ENCODE results near the gene KCNJ5.

Gene KCNJ5

DNA sequence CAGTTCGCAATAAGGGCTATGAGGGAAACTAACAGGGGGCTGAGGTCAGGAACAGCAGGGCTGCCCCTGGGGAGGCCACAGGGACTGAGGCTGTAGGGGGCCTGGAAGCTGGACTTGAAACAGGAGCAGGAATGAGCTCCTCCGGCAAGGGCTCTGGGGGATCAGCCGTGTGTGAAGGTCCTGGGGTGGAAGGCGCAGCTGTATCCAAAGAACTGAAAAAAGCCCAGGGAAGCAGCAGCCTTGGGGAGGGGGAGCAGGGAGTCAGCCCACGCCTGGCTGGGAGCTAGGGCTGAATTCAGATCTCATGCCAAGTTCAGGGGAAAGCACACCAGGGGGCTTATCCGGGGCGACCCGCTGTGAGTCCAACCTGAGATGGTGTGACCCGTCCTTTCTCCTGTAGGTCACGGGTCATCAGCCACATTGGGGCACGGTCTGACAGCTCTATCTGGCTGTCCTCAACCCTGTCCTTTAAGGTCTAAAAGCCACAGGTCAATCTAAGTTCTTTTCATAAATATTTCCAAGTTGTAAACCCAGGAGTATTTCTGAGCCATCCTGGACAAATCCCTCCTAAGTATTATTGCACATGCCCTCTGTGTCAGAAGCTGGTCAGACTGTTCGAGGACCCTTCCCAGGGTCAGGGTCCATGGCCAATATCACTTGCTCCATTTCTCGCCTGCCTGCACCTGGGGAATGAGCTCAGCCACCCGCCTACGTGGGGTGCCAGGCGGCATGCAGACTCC lies 33.5 kb downstream of the KCNJ5 start:
- Histone ChIP-seq H3K27me3 (ENCODE audit: insufficient read depth, low read length) (peaks cover 4% of the 10 kb centered on the region; the same call in 1 of the 2 replicates), H3K4me2 (ENCODE audit: low read length) (no peak overlapping the region), H3K9ac (ENCODE audit: low read length) (no peak overlapping the region), H3K27ac (ENCODE audit: low read depth, low read length, poor library complexity, severe bottlenecking) (no peak overlapping the region), H3K4me1 (ENCODE audit: insufficient read depth, low read length, severe bottlenecking) (peaks cover 5% of the 10 kb centered on the region), H3K9me2 (ENCODE audit: low read depth, low read length) (no peaks in the 10 kb centered on the region), H3K79me2 (ENCODE audit: insufficient read depth, low read length) (no peaks in the 10 kb centered on the region), H4K20me1 (ENCODE audit: insufficient read depth, low read length) (no peaks in the 10 kb centered on the region), H2AFZ (ENCODE audit: low read length) (no peak overlapping the region), H3F3A (ENCODE audit: insufficient read depth, low read length) (no peaks in the 10 kb centered on the region), H3K9me3 (ENCODE audit: low read length) (no peaks in the 10 kb centered on the region), H3K4me3 (ENCODE audit: low read depth, low read length, poor library complexity, severe bottlenecking) (no peak overlapping the region), H3K36me3 (ENCODE audit: insufficient read depth, low read length) (no peaks in the 10 kb centered on the region)
- TF ChIP-seq, protein P1, sequence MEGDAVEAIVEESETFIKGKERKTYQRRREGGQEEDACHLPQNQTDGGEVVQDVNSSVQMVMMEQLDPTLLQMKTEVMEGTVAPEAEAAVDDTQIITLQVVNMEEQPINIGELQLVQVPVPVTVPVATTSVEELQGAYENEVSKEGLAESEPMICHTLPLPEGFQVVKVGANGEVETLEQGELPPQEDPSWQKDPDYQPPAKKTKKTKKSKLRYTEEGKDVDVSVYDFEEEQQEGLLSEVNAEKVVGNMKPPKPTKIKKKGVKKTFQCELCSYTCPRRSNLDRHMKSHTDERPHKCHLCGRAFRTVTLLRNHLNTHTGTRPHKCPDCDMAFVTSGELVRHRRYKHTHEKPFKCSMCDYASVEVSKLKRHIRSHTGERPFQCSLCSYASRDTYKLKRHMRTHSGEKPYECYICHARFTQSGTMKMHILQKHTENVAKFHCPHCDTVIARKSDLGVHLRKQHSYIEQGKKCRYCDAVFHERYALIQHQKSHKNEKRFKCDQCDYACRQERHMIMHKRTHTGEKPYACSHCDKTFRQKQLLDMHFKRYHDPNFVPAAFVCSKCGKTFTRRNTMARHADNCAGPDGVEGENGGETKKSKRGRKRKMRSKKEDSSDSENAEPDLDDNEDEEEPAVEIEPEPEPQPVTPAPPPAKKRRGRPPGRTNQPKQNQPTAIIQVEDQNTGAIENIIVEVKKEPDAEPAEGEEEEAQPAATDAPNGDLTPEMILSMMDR (IDR thresholded peaks at IDR 0.05; ENCODE audit: low read length), result no peak
- no peak for TF ChIP-seq EZH2 (IDR thresholded peaks at IDR 0.05; ENCODE audit: borderline replicate concordance, low read length)

DNA sequence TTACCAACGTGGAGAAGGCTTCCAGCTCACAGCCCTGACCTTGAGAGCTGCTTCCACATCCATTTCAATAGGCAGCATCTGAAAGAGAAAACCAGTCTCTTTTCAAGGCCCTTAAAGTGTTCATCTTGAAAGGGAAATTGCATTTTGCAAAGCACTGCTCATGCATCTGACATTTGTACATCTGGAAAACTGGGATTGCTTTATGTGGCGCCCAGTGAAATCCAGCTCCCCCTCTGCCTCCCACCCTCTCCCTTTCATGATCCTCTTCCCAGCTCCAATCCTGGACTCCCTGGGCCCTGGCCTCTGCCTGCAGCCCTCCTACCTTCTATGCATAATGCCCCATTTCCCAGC lies 34.1 kb downstream of the KCNJ5 start:
- Histone ChIP-seq H3K79me2 (ENCODE audit: insufficient read depth, low read length) (no peaks in the 10 kb centered on the region), H3K4me1 (ENCODE audit: insufficient read depth, low read length, severe bottlenecking) (peaks cover 5% of the 10 kb centered on the region), H3K4me3 (ENCODE audit: low read depth, low read length, poor library complexity, severe bottlenecking) (no peak overlapping the region), H3F3A (ENCODE audit: insufficient read depth, low read length) (no peaks in the 10 kb centered on the region), H3K9me2 (ENCODE audit: low read depth, low read length) (no peaks in the 10 kb centered on the region), H3K27ac (ENCODE audit: low read depth, low read length, poor library complexity, severe bottlenecking) (no peak overlapping the region), H3K9me3 (ENCODE audit: low read length) (no peaks in the 10 kb centered on the region), H3K27me3 (ENCODE audit: insufficient read depth, low read length) (peaks cover 4% of the 10 kb centered on the region; the same call in 1 of the 2 replicates), H3K4me2 (ENCODE audit: low read length) (no peak overlapping the region), H4K20me1 (ENCODE audit: insufficient read depth, low read length) (no peaks in the 10 kb centered on the region), H3K9ac (ENCODE audit: low read length) (no peak overlapping the region), H3K36me3 (ENCODE audit: insufficient read depth, low read length) (no peaks in the 10 kb centered on the region), H2AFZ (ENCODE audit: low read length) (no peak overlapping the region)
- TF ChIP-seq, protein P1 (IDR thresholded peaks at IDR 0.05; ENCODE audit: low read length), result no peak
- TF ChIP-seq EZH2 (IDR thresholded peaks at IDR 0.05; ENCODE audit: borderline replicate concordance, low read length), result no peak

DNA sequence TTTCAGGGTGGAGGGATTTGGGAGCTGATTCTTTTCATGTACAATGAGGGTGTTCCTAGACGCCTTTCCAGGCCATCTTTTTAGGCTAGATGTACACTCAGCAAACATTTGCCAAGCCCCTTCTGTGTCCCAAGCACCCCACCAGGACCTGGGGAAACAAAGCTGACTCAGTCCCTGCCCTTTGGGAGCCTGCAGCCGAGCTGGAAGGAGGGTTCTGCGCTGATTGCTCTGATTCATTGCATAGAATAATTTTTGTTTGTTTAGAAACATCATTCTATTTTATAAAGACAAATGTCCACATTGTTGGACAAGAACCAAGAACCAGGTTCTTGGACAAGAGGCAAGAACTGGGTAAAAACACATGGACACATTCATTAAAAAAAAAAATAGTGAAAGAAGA lies 34.8 kb downstream of the KCNJ5 start:
- no peaks in the 10 kb centered on the region for H4K20me1 ChIP-seq (ENCODE audit: insufficient read depth, low read length)
- no peak overlapping the region for H2AFZ ChIP-seq (ENCODE audit: low read length)
- H3K4me3 ChIP-seq (ENCODE audit: low read depth, low read length, poor library complexity, severe bottlenecking), result no peak overlapping the region
- no peaks in the 10 kb centered on the region for H3F3A ChIP-seq (ENCODE audit: insufficient read depth, low read length)
- no peak overlapping the region for H3K4me2 ChIP-seq (ENCODE audit: low read length)
- H3K79me2 ChIP-seq (ENCODE audit: insufficient read depth, low read length), result no peaks in the 10 kb centered on the region
- H3K9me2 ChIP-seq (ENCODE audit: low read depth, low read length), result no peaks in the 10 kb centered on the region
- peaks cover 5% of the 10 kb centered on the region for H3K4me1 ChIP-seq (ENCODE audit: insufficient read depth, low read length, severe bottlenecking)
- no peaks in the 10 kb centered on the region for H3K36me3 ChIP-seq (ENCODE audit: insufficient read depth, low read length)
- H3K27ac ChIP-seq (ENCODE audit: low read depth, low read length, poor library complexity, severe bottlenecking), result no peak overlapping the region
- H3K9ac ChIP-seq (ENCODE audit: low read length), result no peak overlapping the region
- TF ChIP-seq EZH2 (IDR thresholded peaks at IDR 0.05; ENCODE audit: borderline replicate concordance, low read length), result no peak
- TF ChIP-seq, protein P1 (IDR thresholded peaks at IDR 0.05; ENCODE audit: low read length), result no peak
- no peaks in the 10 kb centered on the region for H3K9me3 ChIP-seq (ENCODE audit: low read length)
- peaks cover 4% of the 10 kb centered on the region; the same call in 1 of the 2 replicates for H3K27me3 ChIP-seq (ENCODE audit: insufficient read depth, low read length)
